Activated CD4-positive, alpha-beta T cell treated with anti-CD3 and anti-CD28 coated beads, Interleukin-2, amount 50 U/mL, for 48 hours (primary cell): ENCODE data around the gene DPP7.
A peak's percentile ranks its signal among the peaks of the same experiment; 100 is the strongest.
"Not testable (repeated sequence)": the region's sequence is repeated elsewhere in the genome, so short reads cannot be mapped to it uniquely, and the experiment has no call there.

Experiments used
- DNase-seq, 2 experiments: peaks; one replicate each; pipeline ENCODE4 v3.0.0-alpha.2; 2020

Gene DPP7

GRCh38 chr9:137069508-137070091, 44.9 kb downstream of the DPP7 start:
- no peak for DNase-seq

DNA sequence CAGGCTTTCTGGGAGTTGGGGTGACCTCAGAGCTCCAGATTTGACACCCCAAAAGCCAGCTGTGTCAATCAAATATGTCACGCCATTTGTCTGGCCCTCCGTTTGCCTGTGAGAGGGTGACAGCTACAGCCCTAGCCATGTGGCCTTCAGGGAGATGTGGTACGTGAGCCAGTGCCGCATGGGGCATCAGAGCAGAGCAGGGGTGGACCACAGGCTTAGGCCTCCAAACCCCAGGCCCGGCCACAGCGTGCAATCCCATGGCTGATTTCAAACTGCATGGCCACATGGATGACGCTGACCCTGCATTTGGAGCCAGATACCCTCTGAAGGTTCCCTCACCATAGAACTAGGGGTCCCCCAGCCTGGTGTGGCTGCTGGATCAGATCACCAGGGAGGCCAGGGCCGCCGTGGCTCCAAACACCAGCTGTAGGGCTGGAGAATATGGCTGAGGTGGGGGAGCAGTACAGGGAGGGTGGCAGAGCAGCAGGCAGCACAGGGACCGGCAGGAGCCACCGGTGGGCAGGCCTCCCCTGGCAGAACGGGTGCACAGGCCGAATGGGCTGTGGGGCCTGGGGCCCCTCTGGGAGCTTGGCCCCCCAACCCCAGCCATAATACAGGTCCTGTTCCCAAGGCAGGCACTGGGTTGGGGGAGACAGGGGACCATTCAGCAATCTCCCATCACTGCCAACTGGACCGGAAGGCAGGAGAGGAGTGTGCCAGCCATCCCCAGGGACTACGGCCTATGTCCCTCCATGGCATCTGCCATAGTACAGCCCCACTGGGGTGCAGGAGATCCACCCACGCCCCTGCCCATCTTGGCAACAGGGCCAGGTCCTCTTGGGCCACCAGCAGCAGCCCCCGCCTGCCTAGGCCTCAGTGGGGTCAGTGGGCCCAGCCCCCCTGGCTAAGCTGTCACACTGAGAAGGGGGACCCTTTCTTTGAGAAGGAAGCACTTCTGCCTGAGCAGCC, 45.7 kb downstream of the DPP7 start:
- DNase-seq, result no peak

GRCh38 chr9:137067860-137068538, 46.5 kb downstream of the DPP7 start:
- peak; percentile 85 to 88 for DNase-seq

DNA sequence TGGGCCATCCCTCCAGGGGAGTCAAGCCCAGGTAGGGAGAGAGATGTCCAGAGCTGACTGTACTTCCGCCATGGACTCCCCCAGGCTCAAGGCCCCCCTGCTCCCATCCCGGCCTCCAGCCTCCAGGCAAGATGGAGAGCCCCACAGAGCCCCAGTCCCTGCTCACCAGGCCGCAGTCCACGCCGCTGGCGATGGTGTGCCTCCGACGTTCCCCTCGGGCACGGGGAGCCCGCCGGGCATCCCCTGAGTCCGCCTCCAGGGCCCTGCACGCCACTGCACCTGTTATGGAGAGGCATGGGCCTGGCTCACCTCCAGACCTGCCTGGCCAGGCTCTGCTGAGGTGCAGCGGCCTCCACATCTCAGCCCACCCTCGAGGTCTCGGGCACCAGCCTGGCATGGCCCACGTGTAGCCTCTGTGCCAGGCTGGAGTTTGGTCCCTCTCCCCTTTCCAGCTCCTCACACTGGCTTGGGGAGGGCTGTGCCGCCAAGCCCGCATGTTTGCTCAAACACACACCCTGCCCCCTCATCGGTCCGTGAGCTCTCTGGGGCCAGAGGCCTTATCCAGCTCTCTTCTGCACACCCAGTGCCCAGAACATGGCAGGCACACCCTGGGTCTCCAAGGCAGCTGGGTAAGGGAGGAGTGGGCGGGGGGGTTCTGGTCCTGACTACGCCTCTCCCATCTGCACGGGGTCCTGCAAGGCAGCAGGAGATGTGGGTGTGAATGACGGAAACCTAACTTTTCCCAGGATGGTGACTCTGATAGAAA, 48.3 kb downstream of the DPP7 start:
- no peak for DNase-seq

GRCh38 chr9:137065336-137065967, 49.1 kb downstream of the DPP7 start:
- no peak for DNase-seq

DNA sequence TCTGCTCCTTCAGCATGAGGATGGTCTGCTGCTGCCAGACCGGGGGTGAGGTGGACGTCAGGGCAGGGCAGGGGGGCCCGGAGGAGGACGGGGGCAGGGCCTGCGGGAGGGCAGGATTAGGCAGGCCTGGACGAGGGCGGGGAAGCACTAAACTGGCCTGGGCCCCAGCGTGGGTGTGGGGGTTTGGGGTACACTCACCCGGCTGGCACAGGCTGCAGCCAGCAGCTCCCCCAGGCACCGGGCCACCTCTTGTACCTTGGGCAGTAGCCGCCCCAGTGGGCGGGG, 49.7 kb downstream of the DPP7 start:
- DNase-seq, result no peak

DNA sequence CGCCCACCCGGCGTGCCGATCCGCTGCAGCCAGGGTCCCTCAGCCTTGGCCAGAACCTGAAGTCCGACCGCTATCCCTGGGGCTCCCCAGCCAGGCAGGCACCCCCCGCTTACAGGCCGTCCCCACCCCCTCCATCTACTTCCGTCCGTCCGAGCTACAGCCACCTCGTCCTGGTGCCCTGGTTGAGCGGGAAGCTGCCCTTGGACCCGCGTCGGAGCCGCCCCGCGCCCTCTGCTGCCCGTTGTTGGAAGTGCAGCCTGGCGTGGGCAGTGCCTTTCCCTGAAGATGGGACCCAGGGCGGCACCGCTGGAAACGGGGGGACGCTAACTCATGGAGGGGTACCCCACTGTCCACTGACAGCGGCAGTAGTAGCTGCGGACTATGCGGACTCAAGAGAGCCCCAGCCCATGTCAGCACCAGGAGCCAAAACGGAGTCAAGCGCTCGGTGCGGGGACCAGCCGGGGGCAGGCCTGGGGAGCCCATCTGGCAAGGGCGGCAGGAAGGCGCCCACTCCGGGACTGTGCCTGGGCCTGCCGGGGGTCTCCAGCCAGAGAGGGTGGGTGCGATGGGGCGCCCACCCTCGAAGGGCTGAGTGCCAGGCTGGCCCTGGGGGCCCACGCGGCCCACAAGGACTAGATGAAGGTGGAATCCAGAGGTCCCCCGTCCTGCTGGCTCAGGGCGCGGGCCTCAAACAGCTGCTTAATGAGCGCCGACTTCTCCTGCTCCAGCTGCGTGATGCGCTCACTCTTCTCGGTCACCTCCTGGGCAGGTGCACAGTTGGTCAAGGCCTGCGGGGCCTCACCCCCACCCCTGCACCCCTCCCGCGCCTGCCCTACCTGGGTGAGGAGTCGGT, 50.3 kb downstream of the DPP7 start:
- DNase-seq, result peak; percentile 76 to 78

- no peak for DNase-seq
Observed at GRCh38 chr9:137063311-137064026, 51.1 kb downstream of the DPP7 start.

DNA sequence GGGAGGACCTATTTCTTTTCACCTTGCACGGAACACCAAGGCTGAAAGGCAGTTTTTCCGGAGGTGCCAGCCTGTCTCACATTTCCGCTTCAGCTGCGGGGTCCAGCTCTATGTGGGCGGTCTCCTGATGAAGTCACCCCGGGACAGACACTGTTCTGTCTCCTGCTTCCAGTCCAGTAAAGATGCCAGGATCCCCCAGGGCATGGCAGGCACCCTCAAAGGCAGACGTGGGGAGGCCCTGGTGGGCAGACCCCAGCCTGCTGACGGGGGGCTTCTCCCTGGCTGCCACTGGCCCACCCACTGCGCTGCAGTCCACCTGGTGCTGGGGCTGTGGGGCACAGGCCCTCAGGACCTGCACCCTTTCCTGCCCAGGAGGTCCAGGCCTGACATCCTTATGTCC, 51.7 kb downstream of the DPP7 start:
- not testable (repeated sequence) for DNase-seq

DNA sequence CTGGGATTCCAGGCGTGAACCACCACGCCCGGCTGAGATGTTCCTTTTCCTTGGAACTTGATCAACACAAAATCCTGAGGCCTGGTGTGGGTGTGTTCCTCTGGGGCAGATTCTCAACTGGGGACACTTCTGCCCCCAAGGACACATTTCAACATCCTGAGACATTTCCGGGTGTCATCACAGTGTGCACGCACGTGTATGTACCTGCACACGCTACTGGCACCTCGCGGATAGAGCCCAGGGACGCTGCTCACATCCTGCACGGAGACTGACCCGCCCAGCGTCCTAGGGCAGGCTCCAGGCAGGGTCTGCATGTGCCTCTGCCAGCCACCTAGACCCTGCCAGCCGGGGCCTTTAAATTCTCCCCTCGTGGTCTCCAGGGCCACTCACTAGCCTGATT, 52.1 kb downstream of the DPP7 start:
- no peak for DNase-seq
